SK-N-MC (cell line): ENCODE results near the gene RAG2.

Experiments used
- DNase-seq: peaks from one replicate; pipeline ENCODE4 v3.0.0-alpha.2; 2011; ENCODE audit warnings: low read depth, low spot score
- H3K27ac ChIP-seq: fragments of 200-600 bp; sonication (generic); 2 replicates; pipeline ENCODE4 v1.5.1; 2016; ENCODE audit warnings: mixed run types
- H3K36me3 ChIP-seq: fragments of 200-600 bp; sonication (generic); 2 replicates; pipeline ENCODE4 v1.6.1; 2017; ENCODE audit warnings: antibody characterized with exemption, low read length, mixed read lengths; ENCODE audit not compliant: insufficient read depth
- H3K4me3 ChIP-seq: fragments of 200-600 bp; sonication (generic); 2 replicates; pipeline ENCODE4 v1.5.1; 2016
- H3K9ac ChIP-seq: fragments of 200-600 bp; sonication (generic); 2 replicates; pipeline ENCODE4 v1.8.0; 2017; ENCODE audit warnings: mixed run types, mixed read lengths; ENCODE audit not compliant: insufficient read length
- H3K9me3 ChIP-seq: fragments of 200-600 bp; sonication (generic); 2 replicates; pipeline ENCODE4 v1.6.1; 2017; ENCODE audit warnings: low read depth, mild to moderate bottlenecking, antibody characterized with exemption, low read length, moderate library complexity, mixed read lengths
- EZH2 ChIP-seq: fragments of 200-600 bp; sonication (generic); IDR thresholded peaks from one replicate; pipeline ENCODE4 v1.6.1; 2017; ENCODE audit warnings: antibody characterized with exemption
- FOXP2 ChIP-seq: optimal IDR thresholded peaks from 2 replicates; pipeline ENCODE3; 2011; ENCODE audit warnings: mild to moderate bottlenecking, moderate library complexity; ENCODE audit not compliant: insufficient read depth; ENCODE audit errors: extremely low read length, control extremely low read depth
- POLR2AphosphoS5 ChIP-seq: IDR thresholded peaks from 2 replicates; pipeline ENCODE4 v1.6.1; 2012; ENCODE audit warnings: mild to moderate bottlenecking, low read depth, low read length, borderline replicate concordance

RAG2 gene

GRCh38 chr11:36605221-36606216, 7.5 kb upstream of the RAG2 start:
- no peak for DNase-seq
- TF ChIP-seq POLR2AphosphoS5 (no peak), EZH2 (no peak), FOXP2 (no peak)
- no peaks in the 10 kb centered on the region for H3K9me3 ChIP-seq
- no peaks in the 10 kb centered on the region for H3K36me3 ChIP-seq
- H3K4me3 ChIP-seq, result no peak overlapping the region
- H3K27ac ChIP-seq, result no peak overlapping the region
- H3K9ac ChIP-seq, result no peak overlapping the region

- Histone ChIP-seq H3K9ac (no peak overlapping the region), H3K27ac (no peak overlapping the region), H3K4me3 (no peak overlapping the region), H3K9me3 (no peaks in the 10 kb centered on the region), H3K36me3 (no peaks in the 10 kb centered on the region)
- TF ChIP-seq EZH2 (no peak), POLR2AphosphoS5 (no peak), FOXP2 (no peak)
- DNase-seq, result no peak
Observed at GRCh38 chr11:36602135-36602534, 4.1 kb upstream of the RAG2 start.

- no peak overlapping the region for H3K27ac ChIP-seq
- H3K9ac ChIP-seq, result no peak overlapping the region
- no peak for TF ChIP-seq POLR2AphosphoS5
- TF ChIP-seq FOXP2, result no peak
- no peak for TF ChIP-seq EZH2
- no peaks in the 10 kb centered on the region for H3K9me3 ChIP-seq
- no peak overlapping the region for H3K4me3 ChIP-seq
- H3K36me3 ChIP-seq, result no peaks in the 10 kb centered on the region
- no peak for DNase-seq
Observed at GRCh38 chr11:36601155-36601554, 3.1 kb upstream of the RAG2 start.

DNA sequence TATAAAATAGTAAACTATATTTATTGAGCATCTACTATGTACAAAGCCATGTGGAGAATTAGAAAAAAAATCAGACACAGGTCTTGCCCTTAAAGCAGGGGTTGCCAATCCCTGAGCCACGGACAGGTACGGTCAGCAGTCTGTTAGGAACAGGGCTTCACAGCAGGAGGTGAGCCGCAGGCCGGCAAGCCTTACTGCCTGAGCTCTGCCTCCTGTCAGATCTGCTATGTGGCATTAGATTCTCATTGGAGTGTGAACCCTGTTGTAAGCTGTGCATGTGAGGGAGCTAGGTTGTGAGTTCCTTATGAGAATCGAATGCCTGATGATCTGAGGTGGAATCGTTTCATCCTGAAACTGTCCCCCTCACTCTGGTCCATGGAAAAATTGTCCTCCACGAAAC, 2.1 kb upstream of the RAG2 start:
- Histone ChIP-seq H3K27ac (no peak overlapping the region), H3K9ac (no peak overlapping the region), H3K4me3 (no peak overlapping the region), H3K36me3 (no peaks in the 10 kb centered on the region), H3K9me3 (no peaks in the 10 kb centered on the region)
- DNase-seq, result no peak
- no peak for TF ChIP-seq POLR2AphosphoS5

GRCh38 chr11:36596880-36597279, 1.2 kb downstream of the RAG2 start:
- Histone ChIP-seq H3K4me3 (no peak overlapping the region), H3K27ac (no peak overlapping the region), H3K36me3 (no peaks in the 10 kb centered on the region), H3K9ac (no peak overlapping the region), H3K9me3 (no peaks in the 10 kb centered on the region)
- no peak for DNase-seq
- TF ChIP-seq FOXP2 (no peak), POLR2AphosphoS5 (no peak), EZH2 (no peak)

DNA sequence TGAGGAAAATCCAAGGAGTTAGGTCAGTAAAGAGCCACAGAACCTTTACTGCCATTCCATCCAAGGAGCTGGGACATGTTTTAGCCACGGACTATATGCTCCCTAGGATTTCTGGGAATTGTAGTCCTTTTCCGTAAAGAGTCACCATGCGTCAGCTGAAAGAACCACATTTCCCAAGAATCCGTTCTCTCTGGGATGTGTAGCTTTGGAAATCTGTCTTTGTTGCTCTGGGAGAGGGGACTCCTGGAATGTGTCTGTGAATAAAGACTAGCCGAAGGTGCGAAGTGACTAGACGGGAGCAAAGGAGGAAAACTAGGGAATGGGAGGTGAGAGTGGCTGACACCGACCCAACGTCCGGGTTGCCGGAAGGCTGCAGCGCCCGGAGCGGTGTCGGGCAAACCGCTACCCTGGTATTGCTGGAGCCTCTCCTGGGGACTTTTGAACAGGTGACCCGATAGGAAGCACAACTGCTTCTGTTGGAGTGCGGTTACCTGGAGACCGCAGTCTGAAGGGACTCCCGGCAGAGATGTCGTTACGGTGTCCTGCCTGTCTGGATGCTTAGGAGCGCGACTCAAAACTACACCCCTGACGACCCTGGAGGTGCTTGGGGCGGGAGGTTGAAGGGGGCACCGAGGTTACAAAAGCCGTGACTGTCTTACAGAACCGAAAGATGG, 3.6 kb downstream of the RAG2 start, which contains the start of gene IFTAP:
Gene IFTAP, plus strand, starts transcription at position 187 of the 674 bp plus-strand sequence. CDS start 15,602 bp downstream, outside the sequence.
- peak; percentile 90 for DNase-seq
- no peaks in the 10 kb centered on the region for H3K36me3 ChIP-seq
- H3K27ac ChIP-seq, result no peak within 1 kb of the TSS
- no peaks in the 10 kb centered on the region for H3K9me3 ChIP-seq
- H3K4me3 ChIP-seq, result peak within 1 kb of the TSS; percentile 92
- TF ChIP-seq POLR2AphosphoS5 (peak; percentile 74), FOXP2 (no peak)
- peak within 1 kb of the TSS; percentile 81 for H3K9ac ChIP-seq

- Histone ChIP-seq H3K4me3 (no peak overlapping the region), H3K9me3 (no peaks in the 10 kb centered on the region), H3K9ac (no peak overlapping the region), H3K27ac (no peak overlapping the region), H3K36me3 (no peaks in the 10 kb centered on the region)
- TF ChIP-seq EZH2 (peak; percentile 60), FOXP2 (no peak)
- no peak for DNase-seq
Observed at GRCh38 chr11:36591433-36591832, 6.6 kb downstream of the RAG2 start.

- no peak for TF ChIP-seq POLR2AphosphoS5
- no peak for TF ChIP-seq FOXP2
- no peak for TF ChIP-seq EZH2
- DNase-seq, result no peak
- Histone ChIP-seq H3K4me3 (no peak overlapping the region), H3K36me3 (no peaks in the 10 kb centered on the region), H3K9ac (no peak overlapping the region), H3K9me3 (no peaks in the 10 kb centered on the region), H3K27ac (no peak overlapping the region)
Observed at GRCh38 chr11:36590513-36590912, 7.5 kb downstream of the RAG2 start.
